Cortex of kidney (tissue), 1 donor: ENCODE results near the gene C12orf76.
"Not testable (repeated sequence)": the region's sequence is repeated elsewhere in the genome, so short reads cannot be mapped to it uniquely, and the experiment has no call there.

Source experiments
- DNase-seq: peaks from one replicate; lab custom pipeline; 2025; lab: John Stamatoyannopoulos, UW

The C12orf76 gene

GRCh38 chr12:110065540-110065939 is 17.2 kb upstream of the C12orf76 start:
- DNase-seq: no peak

GRCh38 chr12:110062241-110062640 is 13.9 kb upstream of the C12orf76 start:
- no peak for DNase-seq

- no peak for DNase-seq
These were observed 11.3 kb upstream of the C12orf76 start for GRCh38 chr12:110059651-110060000.

GRCh38 chr12:110058875-110059615 is 10.7 kb upstream of the C12orf76 start:
- DNase-seq: no peak

GRCh38 chr12:110056643-110057042 is 8.3 kb upstream of the C12orf76 start:
- DNase-seq: not testable (repeated sequence)

- DNase-seq: not testable (repeated sequence)
These were observed 7.3 kb upstream of the C12orf76 start for GRCh38 chr12:110055375-110056352.

GRCh38 chr12:110050927-110051326 is 2.6 kb upstream of the C12orf76 start:
- no peak for DNase-seq

- DNase-seq: not testable (repeated sequence)
These were observed 1.3 kb upstream of the C12orf76 start for GRCh38 chr12:110049666-110050065.

GRCh38 chr12:110049034-110049433 is 712 bp upstream of the C12orf76 start:
- not testable (repeated sequence) for DNase-seq

- DNase-seq: no peak
These were observed 903 bp downstream of the C12orf76 start for GRCh38 chr12:110047297-110047940.

- no peak for DNase-seq
These were observed 1.7 kb downstream of the C12orf76 start for GRCh38 chr12:110046451-110047187.

GRCh38 chr12:110042264-110042663 is 6.1 kb downstream of the C12orf76 start:
- no peak for DNase-seq

GRCh38 chr12:110039085-110039807 is 9.1 kb downstream of the C12orf76 start:
- no peak for DNase-seq

GRCh38 chr12:110038741-110039084 is 9.6 kb downstream of the C12orf76 start:
- DNase-seq: no peak

- no peak for DNase-seq
These were observed 11.0 kb downstream of the C12orf76 start for GRCh38 chr12:110037315-110037714.

- no peak for DNase-seq
These were observed 12.7 kb downstream of the C12orf76 start for GRCh38 chr12:110035534-110036104.

GRCh38 chr12:110033888-110034287 is 14.4 kb downstream of the C12orf76 start:
- no peak for DNase-seq

GRCh38 chr12:110029290-110029815 is 19.0 kb downstream of the C12orf76 start:
- no peak for DNase-seq

- no peak for DNase-seq
These were observed 20.0 kb downstream of the C12orf76 start for GRCh38 chr12:110028323-110028722.

- no peak for DNase-seq
These were observed 24.3 kb downstream of the C12orf76 start for GRCh38 chr12:110024051-110024450.
